GM19372 (cell line): ENCODE measurements around the gene TRIL.

ENCODE experiments used
- ATAC-seq: cut with Tn5 transposase; IDR thresholded peaks from one replicate; pipeline ENCODE4 v1.9.1; 2021; ENCODE audit warnings: mild to moderate bottlenecking, low read depth, moderate library complexity; ENCODE audit not compliant: unreplicated experiment

TRIL gene

DNA sequence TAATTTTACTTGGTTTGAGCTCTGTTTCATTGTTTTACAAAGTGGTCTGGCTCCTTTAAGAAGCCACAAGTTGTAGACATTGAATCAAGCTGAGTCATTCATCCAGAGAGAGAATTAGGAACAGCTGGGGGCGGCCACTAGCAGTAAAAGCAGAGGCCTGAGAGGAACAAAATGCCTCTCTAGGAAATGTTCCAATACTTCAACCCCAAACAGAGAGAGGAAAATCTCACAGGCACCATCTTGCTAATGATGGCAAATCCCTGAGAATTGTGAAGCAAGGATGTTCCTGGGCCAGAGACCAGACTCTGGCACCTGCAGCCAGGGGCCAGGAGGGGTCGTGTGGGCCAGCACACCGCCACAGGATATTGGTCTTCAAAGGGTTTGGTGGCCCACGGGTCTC lies 26.5 kb upstream of the TRIL start:
- ATAC-seq, result no peak

DNA sequence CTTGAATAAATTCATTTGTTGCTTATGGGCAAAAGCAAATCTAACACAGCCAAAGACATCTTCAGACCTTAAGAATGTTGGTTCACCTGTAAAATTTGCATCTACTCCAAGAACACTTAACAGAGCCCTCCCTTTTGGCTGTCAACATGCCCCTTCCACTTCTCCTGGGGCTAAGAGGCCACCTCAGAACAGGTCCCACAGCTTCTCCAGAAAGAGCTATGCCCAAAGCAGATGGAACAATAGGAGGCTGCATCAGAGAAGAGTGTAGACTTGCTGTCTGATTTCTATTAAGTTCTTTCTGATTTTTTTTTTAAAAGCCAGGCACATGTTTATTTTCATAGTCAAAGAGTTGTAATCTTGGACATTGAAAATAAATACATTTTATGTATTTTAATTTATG lies 26.1 kb upstream of the TRIL start:
- no peak for ATAC-seq

DNA sequence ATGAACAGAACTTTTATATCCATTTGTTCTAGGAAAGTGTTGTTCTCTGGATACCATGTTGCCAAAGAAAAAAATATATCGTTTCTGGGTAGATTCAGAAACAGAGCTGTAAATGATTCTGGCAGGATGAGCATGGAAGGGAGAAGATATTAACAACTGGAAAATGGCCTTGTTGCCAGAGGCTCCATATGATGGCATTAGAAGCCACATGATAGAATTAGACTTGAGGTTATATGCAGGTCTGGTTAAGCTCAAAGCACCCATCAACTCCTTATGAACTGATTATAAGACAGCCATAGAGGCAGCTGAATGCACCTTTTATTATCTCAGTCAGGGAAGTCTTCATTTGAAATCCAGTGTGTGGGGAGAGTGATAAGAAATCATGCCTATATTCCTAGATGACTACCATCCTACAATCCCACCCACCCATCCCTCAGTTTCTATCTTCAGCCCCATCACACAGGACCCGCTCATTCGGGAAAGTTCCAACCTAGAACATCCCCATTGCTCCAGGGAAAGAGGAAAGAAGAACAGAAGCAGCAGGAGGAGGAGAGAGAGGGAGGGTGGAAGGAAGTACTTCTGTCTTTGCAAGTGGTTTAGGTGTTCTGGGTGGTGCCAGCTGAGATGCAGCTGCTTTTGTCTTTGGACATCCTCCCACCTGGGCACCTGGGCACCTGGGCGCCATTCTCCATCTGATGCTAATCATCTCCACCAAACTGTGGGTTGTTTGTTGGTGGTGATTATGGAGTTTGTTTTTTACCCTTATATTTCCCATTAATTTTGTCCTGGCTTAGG lies 25.5 kb upstream of the TRIL start:
- ATAC-seq, result no peak

DNA sequence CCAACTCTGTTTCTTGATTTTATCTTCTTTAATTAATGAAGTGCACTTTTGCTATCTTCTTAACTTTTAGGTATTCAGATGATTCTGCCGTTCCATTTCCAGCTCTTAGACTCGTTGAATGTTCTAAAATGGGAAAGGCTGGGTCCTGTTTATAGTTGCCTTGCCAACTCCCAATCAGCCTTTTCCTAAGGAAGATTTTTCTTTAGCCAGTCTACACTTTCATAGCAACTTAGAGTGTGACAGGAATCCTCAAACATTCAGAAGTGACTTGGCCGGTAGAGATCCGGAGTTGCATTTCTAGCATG lies 23.0 kb upstream of the TRIL start:
- no peak for ATAC-seq

DNA sequence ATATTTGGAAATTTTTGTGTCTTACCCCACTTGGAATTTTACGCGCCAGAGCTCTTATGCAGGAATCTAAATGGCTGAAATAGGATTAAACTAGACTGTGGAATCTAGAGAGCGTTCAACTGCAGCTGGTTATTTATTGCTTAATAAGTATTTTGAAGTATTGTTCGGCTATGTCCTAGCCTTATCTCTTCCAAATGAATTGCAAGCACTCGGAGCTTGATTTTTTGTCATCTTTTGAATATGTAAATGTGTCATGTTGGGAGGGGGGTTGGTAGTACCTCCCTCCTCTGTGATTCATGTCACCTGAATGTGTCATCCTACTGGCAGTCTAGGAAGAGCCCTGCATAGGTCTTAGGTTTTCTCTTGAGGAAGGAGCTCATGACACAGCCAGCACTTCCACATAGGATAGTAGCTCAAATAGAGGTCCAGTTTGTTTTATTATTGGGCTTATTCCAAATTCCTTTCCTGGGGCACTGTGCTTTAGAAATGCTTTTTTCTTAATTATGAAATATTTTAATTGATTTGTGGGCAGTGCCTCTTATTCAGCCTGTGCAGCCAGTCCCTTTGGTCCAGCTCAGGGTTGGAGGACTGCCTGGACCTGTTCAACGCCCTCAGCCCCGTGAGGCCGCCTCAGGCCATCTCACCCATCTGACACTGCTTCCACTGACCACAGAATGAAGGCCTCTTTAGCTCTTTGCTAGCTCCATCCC lies 22.5 kb upstream of the TRIL start:
- no peak for ATAC-seq

DNA sequence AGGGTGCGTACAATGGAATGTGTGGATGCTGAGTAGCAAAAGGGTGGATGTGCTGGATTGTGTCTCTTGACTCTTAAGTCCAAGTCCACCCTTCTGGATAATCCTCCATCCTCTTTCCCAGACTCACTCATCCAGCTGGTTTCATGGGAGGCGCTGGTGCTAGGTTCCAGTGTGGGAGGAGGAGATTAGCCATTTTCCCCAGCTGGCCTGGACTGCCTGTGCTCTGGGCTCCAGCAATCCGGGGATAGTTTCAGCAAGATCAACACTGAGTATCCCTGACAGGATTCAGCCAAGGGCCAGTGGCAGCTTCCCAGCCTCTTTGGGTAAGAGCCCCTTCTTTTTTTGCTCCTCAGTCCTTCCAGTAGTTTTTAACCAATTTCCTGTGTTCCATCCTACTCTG lies 21.6 kb upstream of the TRIL start:
- ATAC-seq, result no peak

DNA sequence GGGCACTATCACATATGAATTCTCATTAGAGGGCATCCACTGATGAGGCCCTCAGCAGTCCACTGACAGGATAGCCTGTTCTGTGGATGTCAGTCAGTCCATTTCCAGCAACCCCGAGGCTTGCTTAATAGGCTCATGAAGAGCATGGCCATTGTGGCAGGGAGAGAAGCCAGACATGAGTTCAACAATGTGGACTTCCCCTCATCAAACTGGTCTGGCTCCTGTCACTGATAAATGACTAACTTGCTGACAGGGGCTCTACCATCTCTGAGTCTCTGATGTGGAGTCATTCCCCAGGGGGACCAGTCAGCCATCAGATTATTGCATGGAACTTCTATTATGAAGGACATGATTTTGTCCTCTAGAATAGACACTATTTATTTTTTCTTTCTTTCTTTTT lies 19.8 kb upstream of the TRIL start:
- ATAC-seq, result no peak

DNA sequence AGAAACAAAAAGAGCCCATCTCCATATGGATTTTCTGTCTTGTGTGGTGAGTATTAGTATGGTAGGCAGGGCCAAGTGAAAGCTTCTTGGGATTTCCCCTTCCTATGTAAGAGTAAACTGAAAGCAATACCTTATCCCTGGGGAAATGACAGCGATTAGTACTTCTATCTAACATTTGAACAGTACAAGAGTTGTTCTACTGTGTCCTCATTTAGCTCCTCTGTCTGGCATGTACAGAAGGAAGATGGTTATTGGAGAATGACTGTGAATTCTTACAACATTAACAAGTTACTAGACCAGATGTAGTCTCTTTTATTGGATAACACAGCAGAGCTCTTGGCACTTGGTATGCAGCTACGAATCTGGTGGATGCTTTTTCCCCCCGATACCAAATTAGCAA lies 17.9 kb upstream of the TRIL start:
- no peak for ATAC-seq

DNA sequence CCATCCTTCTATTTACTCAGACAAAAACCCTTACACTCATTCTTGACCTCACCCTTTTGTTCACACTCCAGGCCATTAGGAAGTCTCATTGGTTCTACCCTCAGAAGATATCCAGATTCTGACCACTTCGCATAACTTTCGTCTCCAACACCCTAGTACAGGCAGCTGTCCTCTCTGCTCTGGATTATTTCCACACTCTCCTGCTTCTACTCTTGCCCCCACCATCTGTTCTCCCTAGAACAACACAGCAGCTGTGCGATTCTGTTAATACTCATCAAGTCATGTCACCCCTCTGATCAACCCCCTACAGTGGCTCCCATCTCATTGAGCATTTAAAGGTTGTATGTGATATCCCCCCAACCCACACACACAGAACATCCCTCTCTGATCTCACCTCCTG lies 15.5 kb upstream of the TRIL start:
- no peak for ATAC-seq

DNA sequence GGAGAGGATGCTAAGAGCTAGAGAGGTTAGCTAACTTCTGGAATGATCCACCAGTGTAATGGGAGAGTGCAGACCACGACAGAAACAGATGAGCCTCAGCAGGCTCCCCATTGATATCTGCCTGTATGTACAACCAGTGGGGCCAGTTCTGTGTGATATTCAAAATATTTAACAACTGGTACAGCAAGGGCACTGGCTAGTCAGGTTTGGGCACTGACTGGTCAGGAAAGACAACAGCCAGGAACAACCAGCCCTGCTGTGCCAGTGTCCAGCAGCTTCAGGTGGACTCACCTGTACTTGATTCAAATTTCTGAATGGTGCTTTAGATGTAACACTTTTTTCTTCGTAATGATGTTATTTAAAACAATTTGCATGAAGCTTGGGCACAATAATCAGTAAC lies 5.9 kb upstream of the TRIL start:
- no peak for ATAC-seq

DNA sequence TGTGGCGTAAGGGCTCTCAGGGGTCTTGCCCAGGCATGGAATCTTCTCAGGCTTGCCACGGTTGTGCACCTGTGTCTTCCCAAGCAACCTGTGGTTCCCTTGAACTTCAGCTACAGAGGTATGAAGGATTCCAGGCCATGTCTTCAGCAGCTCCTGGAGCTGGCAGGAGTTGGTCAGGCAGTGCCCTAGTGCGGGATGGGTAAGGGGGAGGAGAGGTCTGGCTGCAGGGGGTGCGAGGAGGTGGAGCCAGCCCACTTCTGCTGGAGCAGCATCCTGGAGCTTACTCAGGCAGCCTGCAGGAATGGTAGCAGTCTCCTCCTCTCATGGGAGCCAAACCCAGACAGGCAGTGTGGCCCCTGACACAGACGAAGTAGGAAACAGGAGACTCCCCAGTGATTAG lies 3.8 kb upstream of the TRIL start:
- no peak for ATAC-seq

DNA sequence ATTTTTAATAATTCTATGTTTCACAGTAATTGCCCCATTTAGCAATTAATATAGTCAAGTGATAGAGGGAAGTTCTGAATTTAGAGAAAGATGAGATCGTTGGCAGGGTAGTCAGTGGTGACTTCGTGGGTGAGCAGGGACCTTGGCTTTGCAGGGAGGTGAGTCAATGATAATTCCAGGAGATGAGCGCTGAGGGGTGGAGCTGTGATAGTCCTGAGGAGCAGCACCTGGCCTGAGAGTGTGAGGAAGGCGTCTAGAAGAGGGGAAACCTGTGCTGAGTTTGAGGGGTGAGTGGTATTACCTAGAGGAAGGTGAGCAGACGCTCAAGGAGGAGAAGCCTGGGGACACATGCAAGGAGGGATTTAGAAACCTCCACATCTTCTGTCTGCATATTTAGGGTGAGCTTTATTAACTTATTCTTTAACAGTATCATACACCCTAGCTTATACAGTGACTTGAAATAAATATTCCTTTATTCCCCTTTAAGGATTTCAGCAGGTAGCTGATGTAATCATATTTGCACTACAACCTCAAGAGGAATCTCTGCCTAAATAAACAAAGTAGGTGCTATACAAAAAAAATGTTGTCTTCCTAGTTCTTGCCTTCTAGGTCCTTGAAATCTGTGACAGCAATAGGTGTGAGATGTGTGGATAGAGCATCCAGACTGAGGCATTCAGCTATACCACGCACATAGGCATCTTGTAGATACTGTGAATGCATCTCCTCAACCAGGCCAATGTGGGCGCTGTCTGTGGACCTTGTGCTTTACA lies 2.1 kb upstream of the TRIL start:
- ATAC-seq, result no peak

DNA sequence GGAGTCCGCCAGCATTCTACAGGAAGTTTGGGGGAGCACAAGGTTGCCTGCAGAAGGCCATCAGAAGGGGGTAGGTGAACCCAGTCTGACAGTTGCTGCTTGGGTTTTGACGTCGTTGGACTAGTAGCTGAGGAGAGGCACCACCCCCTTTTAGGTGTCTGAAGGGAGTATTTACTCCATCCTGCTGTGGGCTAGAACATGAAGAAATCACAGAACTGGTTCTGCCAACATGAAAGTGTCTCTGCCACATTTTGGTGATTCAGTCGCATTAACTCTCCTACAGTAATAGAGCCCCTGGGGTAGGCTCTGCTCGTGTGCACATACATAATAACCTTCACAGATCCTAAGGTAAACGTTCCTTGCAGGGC lies 834 bp upstream of the TRIL start:
- no peak for ATAC-seq

DNA sequence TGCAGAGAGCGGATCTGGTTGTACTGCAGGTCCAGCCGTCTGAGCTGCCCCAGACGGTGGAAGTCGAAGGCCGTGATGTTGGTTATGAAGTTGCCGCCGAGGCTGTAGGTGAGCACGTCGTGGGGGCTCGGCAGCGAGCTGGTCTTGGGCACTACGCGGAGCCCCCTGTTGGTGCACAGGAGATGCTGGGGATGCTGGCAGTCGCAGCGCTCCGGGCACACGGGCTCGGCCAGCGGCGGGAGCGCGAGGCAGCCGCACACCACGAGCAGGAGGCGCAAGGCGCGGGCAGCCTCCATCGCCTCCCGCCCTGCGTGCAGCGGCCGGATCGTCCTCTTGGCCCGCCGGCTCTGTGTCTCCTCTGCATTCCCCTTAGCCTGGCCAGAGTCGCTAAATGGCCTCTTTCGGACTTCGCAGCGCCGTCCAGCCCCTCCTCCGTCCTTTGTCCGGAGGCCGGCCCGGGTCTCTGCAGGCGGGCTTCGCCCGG lies 337 bp downstream of the TRIL start:
- ATAC-seq, result no peak

DNA sequence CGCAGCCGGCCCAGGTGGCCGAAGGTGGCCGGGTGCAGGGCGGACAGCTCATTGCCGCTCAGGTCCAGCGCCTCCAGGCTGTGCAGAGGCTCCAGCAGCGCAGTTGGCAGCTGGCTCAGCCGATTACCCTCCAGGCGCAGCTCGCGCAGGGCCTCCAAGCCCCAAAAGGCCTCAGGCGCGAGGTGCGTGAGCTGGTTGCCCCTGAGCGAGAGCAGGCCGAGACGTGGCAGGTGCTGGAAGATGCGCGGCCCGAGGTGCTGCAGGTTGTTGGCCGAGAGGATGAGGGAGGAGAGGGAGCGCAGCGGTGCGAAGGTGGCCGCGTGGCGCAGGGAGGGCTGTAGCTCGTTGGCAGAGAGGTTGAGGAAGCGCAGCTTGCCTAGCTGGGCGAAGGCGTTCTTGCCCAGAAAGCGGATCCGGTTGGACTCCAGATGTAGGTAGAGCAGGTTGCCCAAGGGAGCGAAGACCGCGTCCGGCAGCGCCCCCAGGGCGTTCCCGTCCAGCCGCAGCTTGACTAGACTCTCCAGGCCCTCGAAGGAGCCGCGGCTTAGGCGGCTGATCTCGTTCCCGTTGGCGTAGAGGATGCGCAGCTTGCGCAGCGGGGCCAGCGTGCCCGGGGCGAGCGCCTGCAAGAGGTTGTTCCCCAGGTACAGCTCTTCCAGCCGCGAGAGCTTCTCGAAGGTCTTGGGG lies 923 bp downstream of the TRIL start:
- no peak for ATAC-seq

DNA sequence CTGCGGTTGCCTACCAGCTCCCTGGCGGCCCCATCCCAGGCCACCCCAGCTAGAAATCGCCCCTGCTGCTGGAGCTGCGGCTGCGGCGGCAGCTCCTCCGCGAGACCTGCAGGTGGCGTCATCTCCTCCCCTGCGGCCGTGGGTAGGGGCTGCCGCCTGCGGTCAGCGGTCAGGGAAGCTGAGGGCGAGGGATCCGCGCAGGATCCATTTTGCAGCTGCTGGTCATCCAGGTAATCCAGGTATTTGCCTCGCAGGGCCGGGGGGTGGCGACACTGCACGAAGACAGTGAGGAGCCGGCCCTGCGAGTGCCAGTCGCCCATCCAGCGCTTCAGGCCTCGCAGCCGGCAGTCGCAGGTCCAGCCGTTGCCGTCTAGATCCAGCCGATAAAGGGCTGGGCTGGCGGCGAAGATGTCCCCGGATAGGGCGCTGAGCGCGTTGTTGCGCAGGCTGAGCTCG lies 1.5 kb downstream of the TRIL start:
- no peak for ATAC-seq

DNA sequence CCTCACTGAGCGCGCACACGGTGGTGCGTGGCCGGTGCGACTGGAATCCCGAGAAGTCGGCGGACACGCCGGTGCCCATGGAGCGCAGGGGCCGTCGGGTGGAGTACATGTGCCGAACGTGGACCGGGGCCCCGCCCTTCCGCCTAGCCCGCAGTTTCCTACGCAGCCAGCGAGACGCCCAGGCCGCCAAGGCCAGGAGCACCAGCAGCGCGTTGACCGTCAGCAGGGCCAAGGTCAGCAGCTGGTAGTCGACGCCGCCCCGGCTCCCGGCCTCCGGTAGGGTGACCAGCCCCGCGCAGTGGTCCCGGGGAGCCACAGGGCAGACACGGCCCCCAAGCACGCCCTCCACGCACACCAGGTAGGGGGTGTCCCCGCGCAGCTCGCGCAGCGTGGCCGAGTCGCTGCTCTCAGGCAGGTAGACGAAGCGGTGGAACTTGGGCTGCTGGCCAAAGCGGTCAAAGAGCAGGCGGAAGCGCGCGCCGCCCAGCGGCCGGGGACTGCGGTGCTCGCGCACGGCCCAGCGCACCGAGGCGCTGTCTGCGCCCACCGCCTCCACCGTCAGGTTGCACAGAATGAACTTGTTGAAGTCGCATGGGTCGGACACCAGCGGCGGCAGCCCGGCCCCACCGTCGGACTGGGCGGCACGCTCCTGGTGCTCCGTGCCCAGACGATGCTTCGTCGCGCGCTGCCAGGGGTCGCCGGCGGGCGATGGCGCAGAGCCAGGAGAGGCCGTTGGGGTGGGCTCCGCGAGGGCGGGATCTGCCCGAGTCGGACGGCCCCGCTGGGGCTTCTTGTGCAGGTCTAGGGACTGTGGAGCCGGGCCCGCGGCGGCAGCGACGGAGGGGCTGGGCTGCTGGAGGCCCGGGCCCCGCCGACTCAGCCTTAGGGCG lies 2.2 kb downstream of the TRIL start:
- ATAC-seq, result no peak

DNA sequence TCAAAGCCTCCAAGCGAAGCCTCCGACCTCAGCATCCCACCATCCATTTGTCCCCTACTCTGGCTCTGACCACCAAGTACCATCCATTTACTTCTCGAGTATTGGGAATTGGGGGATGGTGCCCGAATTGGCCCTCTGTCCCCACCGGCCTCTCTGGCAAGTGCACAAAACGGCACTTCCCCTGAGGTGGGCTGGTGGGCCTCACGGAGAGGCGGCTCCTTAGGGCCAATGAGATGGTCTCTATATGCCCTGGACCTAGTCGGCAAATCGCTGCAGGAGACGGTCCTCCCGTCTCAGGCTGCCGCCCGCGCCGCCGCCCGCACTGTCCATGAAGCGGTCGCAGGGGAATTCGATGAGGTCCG lies 2.8 kb downstream of the TRIL start:
- no peak for ATAC-seq

DNA sequence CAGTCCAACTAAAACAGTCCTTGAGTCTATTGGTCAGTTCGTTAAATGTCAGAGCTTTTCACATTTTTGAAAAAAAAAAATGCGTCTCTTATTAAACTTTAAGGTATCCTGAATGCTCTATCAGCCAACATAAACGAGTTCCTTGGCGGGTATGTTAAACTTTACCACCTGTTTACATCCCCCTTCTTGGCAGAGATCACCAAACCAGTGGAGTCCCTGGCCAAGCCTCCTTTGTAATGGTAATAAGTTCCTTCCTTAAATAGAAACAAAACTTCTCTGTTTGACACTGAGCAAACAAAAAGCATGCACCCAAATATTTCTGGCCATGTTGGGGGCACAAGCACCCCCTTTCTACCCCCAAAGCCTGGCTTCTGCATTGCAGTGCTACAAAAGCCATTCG lies 3.2 kb downstream of the TRIL start:
- ATAC-seq, result no peak

DNA sequence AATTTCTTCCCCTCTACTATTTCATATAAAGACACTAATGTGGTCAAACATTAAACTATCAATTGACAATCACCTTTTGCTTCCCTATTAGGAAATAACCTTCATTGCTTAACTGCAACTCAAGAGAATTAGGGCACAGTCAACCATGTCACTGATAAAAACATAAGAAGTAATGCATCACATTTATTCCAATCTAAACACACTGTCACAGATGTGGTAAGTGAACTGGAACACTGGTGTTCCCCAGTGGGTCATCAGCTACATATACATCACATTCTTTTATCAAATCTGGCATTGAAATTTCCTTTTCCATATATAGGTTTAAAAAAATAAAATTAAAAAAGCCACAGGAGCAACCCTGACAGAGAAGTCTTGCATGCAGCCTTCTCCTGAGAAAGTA lies 3.7 kb downstream of the TRIL start:
- no peak for ATAC-seq
